GM13976 (cell line): ENCODE data around the gene EPHB2.

Experiments used
- DNase-seq: peaks from one replicate; pipeline ENCODE4 v3.0.0; 2012; ENCODE audit warnings: low spot score
- CTCF ChIP-seq: IDR thresholded peaks from 2 replicates; pipeline ENCODE4 v1.5.1; 2012; ENCODE audit warnings: borderline replicate concordance, mild to moderate bottlenecking; ENCODE audit not compliant: insufficient read depth; ENCODE audit errors: extremely low read depth, missing control alignments, control extremely low read depth
- in situ Hi-C: fragments of 300-500 bp; cut with MboI; formaldehyde crosslinking; loops from one replicate; pipeline ENCODE4 v1.12.0; 2022; ENCODE audit warnings: low sequenced_read_pairs, mixed read lengths, inconsistent platforms; ENCODE audit not compliant: unreplicated experiment

EPHB2 gene

GRCh38 chr1:22879445-22879844 is 168.8 kb downstream of the EPHB2 start:
- no peak for TF ChIP-seq CTCF
- no peak for DNase-seq
- in situ Hi-C loops, result no loop called here

- TF ChIP-seq CTCF, result no peak
- no peak for DNase-seq
- in situ Hi-C loops, result loop anchor here (10.0 kb wide), 1 partner anchor 175 kb away; no protein-coding TSS in a partner anchor
Measured at GRCh38 chr1:22880174-22880601, 169.5 kb downstream of the EPHB2 start.

GRCh38 chr1:22883406-22883805 is 172.8 kb downstream of the EPHB2 start:
- DNase-seq, result no peak
- no peak for TF ChIP-seq CTCF
- in situ Hi-C loops, result loop anchor here (10.0 kb wide), 1 partner anchor 179 kb away; no protein-coding TSS in a partner anchor

GRCh38 chr1:22884806-22885530 is 174.3 kb downstream of the EPHB2 start:
- TF ChIP-seq CTCF, result no peak
- DNase-seq, result no peak
- in situ Hi-C loops, result loop anchor here (10.0 kb wide), 1 partner anchor 180 kb away; no protein-coding TSS in a partner anchor

GRCh38 chr1:22886211-22886610 is 175.6 kb downstream of the EPHB2 start:
- DNase-seq, result no peak
- TF ChIP-seq CTCF, result no peak
- in situ Hi-C loops, result loop anchor here (10.0 kb wide), 1 partner anchor 181 kb away; no protein-coding TSS in a partner anchor

GRCh38 chr1:22887491-22887890 is 176.9 kb downstream of the EPHB2 start:
- DNase-seq, result no peak
- TF ChIP-seq CTCF, result no peak
- in situ Hi-C loops, result loop anchor here (10.0 kb wide), 1 partner anchor 183 kb away; no protein-coding TSS in a partner anchor
